ENCODE data around the gene TMEM79. TPM values are rescaled to one million over a fixed set of nuclear protein-coding genes. Genes with fewer than 3 reads are reported as not detected.
A peak's percentile ranks its signal among the peaks of the same experiment; 100 is the strongest.
"Not testable (repeated sequence)": the region's sequence is repeated elsewhere in the genome, so short reads cannot be mapped to it uniquely, and the experiment has no call there.

TMEM79 gene
- total RNA-seq, 4 donors from 2014 or later = 81.0 to 120 (median 97.5) TPM

DNA sequence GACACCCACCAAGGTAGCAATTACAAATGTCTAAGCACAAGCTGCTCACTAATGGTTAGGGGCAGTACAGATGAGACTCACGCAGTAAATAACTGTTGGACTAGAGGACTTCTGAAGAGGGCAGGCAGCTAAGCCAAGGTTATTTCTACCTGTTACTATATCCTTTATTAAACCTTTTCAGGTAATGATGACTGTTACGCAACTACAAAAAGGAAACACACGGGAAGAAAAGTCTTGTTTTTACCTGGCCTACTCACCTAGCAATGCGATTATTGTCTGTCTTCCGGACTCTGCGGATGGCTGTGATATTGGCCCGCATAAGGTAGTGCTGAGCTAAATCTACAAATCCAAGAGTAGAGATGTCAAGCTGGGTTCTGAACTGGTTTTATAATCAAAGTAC lies 32.8 kb downstream of the TMEM79 start:
- H3K27ac ChIP-seq = no peak overlapping the region
- no peaks in the 10 kb centered on the region for H3K27me3 ChIP-seq
- 88% methylated on average over 7 of the region's 7 CpGs for WGBS
- no peaks in the 10 kb centered on the region for H3K9me3 ChIP-seq
- no peak overlapping the region for H3K4me3 ChIP-seq
- peaks cover 97% of the 10 kb centered on the region for H3K36me3 ChIP-seq
- TF ChIP-seq POLR2AphosphoS5 (IDR thresholded peaks at IDR 0.05) = no peak
- TF ChIP-seq POLR2A (IDR thresholded peaks at IDR 0.05) = no peak
- TF ChIP-seq EP300 (IDR thresholded peaks at IDR 0.05) = no peak
- TF ChIP-seq, protein P1, sequence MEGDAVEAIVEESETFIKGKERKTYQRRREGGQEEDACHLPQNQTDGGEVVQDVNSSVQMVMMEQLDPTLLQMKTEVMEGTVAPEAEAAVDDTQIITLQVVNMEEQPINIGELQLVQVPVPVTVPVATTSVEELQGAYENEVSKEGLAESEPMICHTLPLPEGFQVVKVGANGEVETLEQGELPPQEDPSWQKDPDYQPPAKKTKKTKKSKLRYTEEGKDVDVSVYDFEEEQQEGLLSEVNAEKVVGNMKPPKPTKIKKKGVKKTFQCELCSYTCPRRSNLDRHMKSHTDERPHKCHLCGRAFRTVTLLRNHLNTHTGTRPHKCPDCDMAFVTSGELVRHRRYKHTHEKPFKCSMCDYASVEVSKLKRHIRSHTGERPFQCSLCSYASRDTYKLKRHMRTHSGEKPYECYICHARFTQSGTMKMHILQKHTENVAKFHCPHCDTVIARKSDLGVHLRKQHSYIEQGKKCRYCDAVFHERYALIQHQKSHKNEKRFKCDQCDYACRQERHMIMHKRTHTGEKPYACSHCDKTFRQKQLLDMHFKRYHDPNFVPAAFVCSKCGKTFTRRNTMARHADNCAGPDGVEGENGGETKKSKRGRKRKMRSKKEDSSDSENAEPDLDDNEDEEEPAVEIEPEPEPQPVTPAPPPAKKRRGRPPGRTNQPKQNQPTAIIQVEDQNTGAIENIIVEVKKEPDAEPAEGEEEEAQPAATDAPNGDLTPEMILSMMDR (IDR thresholded peaks at IDR 0.05) = no peak
- DNase-seq (ENCODE audit: low spot score in 2 of 2) = peak in 1 of 2 donors; percentile 5
- H3K4me1 ChIP-seq = no peaks in the 10 kb centered on the region

DNA sequence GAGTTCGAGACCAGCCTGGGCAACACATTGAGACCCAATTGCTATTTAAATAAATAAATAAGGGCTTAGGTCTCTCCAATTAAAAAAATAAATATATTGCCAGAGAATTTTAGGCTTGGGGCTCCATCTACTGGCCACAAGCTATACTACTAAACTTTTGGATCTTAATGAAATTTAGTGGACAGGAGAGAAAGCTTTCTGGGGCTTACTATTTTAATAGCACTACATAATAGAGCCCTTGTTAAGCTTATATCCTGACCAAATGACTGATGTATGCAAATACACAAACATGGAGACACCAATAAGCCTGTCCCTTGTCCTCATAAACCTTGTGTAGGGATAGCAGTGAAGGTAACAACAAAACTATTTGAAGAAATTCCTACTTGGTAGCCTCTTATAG lies 35.5 kb downstream of the TMEM79 start:
- Histone ChIP-seq H3K4me1 (no peaks in the 10 kb centered on the region), H3K27ac (no peak overlapping the region), H3K27me3 (no peaks in the 10 kb centered on the region), H3K36me3 (peaks cover 99% of the 10 kb centered on the region), H3K9me3 (no peaks in the 10 kb centered on the region), H3K4me3 (no peak overlapping the region)
- WGBS = 62% methylated on average over 1 of the region's 1 CpG
- peak in 1 of 2 donors; percentile 18 for DNase-seq (ENCODE audit: low spot score in 2 of 2)
- TF ChIP-seq POLR2A (IDR thresholded peaks at IDR 0.05) = no peak
- TF ChIP-seq, protein P1 (IDR thresholded peaks at IDR 0.05) = peak; percentile 5 to 41

DNA sequence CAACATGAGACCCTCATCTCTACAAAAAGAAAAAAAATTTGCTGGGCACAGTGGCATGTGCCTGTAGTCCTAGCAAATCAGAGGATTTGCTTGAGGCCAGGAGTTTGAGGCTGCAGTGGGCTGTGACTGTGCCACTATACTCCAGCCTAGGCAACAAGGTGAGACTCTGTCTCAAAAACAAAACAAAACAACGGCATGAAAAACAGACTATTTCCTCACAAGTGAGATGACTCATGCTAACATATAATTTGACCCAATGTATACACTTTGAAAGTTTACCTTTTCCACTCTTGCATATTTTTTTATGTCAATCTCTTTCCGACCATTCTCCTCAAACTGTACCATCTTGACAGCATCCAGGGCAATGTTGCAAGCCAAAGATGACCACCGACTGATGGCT lies 36.4 kb downstream of the TMEM79 start:
- no peaks in the 10 kb centered on the region for H3K27me3 ChIP-seq
- no peaks in the 10 kb centered on the region for H3K9me3 ChIP-seq
- H3K4me1 ChIP-seq = no peaks in the 10 kb centered on the region
- peaks cover 95% of the 10 kb centered on the region for H3K36me3 ChIP-seq
- DNase-seq (ENCODE audit: low spot score in 2 of 2) = no peak
- no peak overlapping the region for H3K4me3 ChIP-seq
- 80% methylated on average over 3 of the region's 3 CpGs for WGBS
- H3K27ac ChIP-seq = no peak overlapping the region
- no peak for TF ChIP-seq POLR2AphosphoS5 (IDR thresholded peaks at IDR 0.05)

DNA sequence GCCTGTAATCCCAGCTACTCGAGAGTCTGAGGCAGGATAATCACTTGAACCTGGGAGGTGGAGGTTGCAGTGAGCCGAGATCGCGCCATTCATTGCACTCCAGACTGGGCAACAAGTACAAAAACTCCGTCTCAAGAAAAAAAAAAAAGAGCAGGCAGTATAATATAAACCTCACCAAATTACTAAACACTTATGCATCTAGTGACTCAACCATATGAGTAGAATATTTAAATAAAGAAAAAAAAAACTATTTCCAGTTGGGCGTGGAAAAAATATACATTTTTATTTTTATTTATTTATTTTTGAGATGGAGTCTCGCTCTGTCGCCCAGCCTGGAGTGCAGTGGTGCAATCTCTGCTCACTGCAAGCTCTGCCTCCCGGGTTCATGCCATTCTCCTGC lies 39.1 kb downstream of the TMEM79 start:
- not testable (repeated sequence) for H3K27ac ChIP-seq; H3K4me3 ChIP-seq; H3K9me3 ChIP-seq; DNase-seq (ENCODE audit: low spot score in 2 of 2); H3K4me1 ChIP-seq; H3K27me3 ChIP-seq
- 95% methylated on average over 9 of the region's 9 CpGs for WGBS
- H3K36me3 ChIP-seq = peaks cover 73% of the 10 kb centered on the region

DNA sequence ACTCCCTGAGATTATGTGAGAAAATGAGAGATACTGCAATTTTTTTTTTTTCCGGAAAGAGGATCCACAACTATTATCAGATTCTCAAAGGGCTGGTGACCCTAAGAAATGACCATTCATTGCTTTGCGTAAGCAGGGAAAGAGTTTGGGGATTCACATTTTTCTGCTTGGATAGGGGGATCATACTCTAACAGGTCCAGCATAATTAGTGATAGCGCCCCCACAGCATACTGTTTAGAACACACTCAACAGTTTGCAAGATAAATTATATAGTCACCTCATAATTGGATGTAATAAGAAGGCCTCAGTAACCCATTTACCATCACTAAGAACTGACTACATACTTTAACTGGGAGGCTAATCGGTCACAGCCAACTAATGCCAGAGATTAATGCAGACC lies 52.1 kb downstream of the TMEM79 start:
- Histone ChIP-seq H3K9me3 (no peaks in the 10 kb centered on the region), H3K4me3 (no peak overlapping the region), H3K36me3 (peaks cover 40% of the 10 kb centered on the region), H3K27me3 (no peaks in the 10 kb centered on the region), H3K4me1 (peaks cover 16% of the 10 kb centered on the region), H3K27ac (no peak overlapping the region)
- no peak for DNase-seq (ENCODE audit: low spot score in 2 of 2)
- WGBS = 67% methylated on average over 4 of the region's 4 CpGs
- TF ChIP-seq POLR2AphosphoS5 (IDR thresholded peaks at IDR 0.05) = no peak

DNA sequence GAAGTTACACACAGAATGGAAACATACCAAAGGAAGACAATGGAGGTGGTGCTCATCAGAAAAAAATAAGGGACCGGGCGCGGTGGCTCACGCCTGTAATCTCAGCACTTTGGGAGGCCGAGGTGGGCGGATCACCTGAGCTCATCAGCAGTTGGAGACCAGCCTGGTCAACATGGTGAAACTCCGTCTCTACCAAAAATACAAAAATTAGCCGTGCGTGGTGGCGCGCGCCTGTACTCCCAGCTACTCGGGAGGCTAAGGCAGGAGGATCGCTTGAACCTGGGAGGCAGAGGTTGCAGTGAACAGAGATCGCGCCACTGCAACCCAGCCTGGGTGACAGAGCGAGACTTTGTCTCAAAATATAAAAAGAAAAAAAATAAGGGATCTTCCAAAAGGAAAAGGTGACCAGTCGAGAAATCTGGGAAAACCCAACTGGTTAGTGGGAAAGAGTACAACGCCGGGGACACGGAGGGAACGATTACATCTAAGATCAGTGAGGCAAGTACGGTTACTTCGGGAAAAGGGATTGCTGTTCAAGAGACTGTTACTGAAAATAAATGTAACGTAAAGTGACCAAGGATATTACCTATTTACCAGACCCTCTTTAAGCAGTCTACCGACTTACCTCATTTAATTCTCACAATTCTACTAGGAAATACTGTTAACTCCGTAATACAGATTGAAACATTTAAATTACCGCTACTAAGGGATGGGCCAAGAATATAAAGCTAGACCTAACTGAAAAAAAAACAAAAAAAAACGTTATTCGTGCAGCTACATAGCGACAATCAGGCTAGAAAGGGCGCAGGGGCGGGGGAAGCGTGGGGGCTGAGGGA lies 53.1 kb downstream of the TMEM79 start:
- TF ChIP-seq POLR2A (IDR thresholded peaks at IDR 0.05) (no peak), EP300 (IDR thresholded peaks at IDR 0.05) (no peak), POLR2AphosphoS5 (IDR thresholded peaks at IDR 0.05) (no peak)
- Histone ChIP-seq H3K4me3 (peak overlapping the region; percentile 68), H3K36me3 (peaks cover 30% of the 10 kb centered on the region), H3K27ac (peak overlapping the region; percentile 48), H3K9me3 (no peaks in the 10 kb centered on the region), H3K27me3 (no peaks in the 10 kb centered on the region), H3K4me1 (peaks cover 16% of the 10 kb centered on the region)
- 33% methylated on average over 34 of the region's 34 CpGs for WGBS
- no peak for DNase-seq (ENCODE audit: low spot score in 2 of 2)

DNA sequence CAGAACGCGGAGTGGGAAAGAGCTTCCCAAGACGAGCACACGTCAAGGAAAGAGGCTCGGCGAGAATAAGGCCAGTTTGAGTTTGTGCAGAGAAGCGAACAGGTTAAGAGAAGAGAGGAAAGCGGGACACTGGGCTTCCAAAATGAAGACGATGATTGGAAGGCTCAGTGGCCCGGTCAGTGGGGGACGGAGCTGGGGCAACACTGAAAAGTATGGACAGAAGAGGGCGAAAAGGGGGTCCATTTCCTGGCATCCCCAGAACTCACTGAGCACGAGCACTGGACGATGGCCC lies 53.7 kb downstream of the TMEM79 start:
- peak overlapping the region; percentile 48 for H3K27ac ChIP-seq
- TF ChIP-seq EP300 (IDR thresholded peaks at IDR 0.05) (no peak), POLR2A (IDR thresholded peaks at IDR 0.05) (peak in 1 of 2 donors; percentile 24)
- H3K9me3 ChIP-seq = no peaks in the 10 kb centered on the region
- 1% methylated on average over 14 of the region's 14 CpGs for WGBS
- peaks cover 16% of the 10 kb centered on the region for H3K4me1 ChIP-seq
- no peaks in the 10 kb centered on the region for H3K27me3 ChIP-seq
- no peak for DNase-seq (ENCODE audit: low spot score in 2 of 2)
- peaks cover 24% of the 10 kb centered on the region for H3K36me3 ChIP-seq
- peak overlapping the region; percentile 68 for H3K4me3 ChIP-seq

All from suprapubic skin (tissue), 4 donors.